ENCODE results near the gene SCRN3. TPM values are rescaled to one million over a fixed set of nuclear protein-coding genes. Genes with fewer than 3 reads are reported as not detected.

The SCRN3 gene
- total and polyA plus RNA-seq, 2 experiments from 2014 or later = 8.1 to 12.3 TPM

- TF ChIP-seq REST (IDR thresholded peaks at IDR 0.05; ENCODE audit: unreplicated experiment) = no peak
Observed at GRCh38 chr2:174438146-174438886, 42.8 kb downstream of the SCRN3 start (continued).

GRCh38 chr2:174439323-174439722 lies 43.8 kb downstream of the SCRN3 start:
- no peaks in the 10 kb centered on the region for H3K9me3 Mint-ChIP-seq
- Histone ChIP-seq H4K20me1 (replicated peaks; ENCODE audit: insufficient read depth) (no peaks in the 10 kb centered on the region), H3K4me3 (no peak overlapping the region), H3K27ac (ENCODE audit: low read depth) (no peak overlapping the region), H3K4me1 (ENCODE audit: insufficient read depth) (no peaks in the 10 kb centered on the region), H3K36me3 (ENCODE audit: insufficient read depth) (no peaks in the 10 kb centered on the region), H2AFZ (no peak overlapping the region), H3K4me2 (no peak overlapping the region), H3F3A (replicated peaks; ENCODE audit: low read depth) (no peaks in the 10 kb centered on the region), H3K27me3 (ENCODE audit: insufficient read depth) (no peaks in the 10 kb centered on the region), H3K79me2 (replicated peaks; ENCODE audit: insufficient read depth) (no peaks in the 10 kb centered on the region), H3K9me2 (ENCODE audit: insufficient read depth) (no peaks in the 10 kb centered on the region)
- no peak for DNase-seq (ENCODE audit: low spot score)
- no peaks in the 10 kb centered on the region for H3K36me3 Mint-ChIP-seq (ENCODE audit: low read depth)
- no peak overlapping the region for H3K27ac Mint-ChIP-seq
- TF ChIP-seq NANOG (IDR thresholded peaks at IDR 0.05; ENCODE audit: borderline replicate concordance) (no peak), ETS1 (IDR thresholded peaks at IDR 0.05) (no peak), EZH2 (IDR thresholded peaks at IDR 0.05; ENCODE audit: low read depth, unreplicated experiment) (no peak), ZNF331 (CRISPR knock-in tag; IDR thresholded peaks at IDR 0.05; ENCODE audit: low read depth) (no peak)
- no peak overlapping the region for H3K4me3 Mint-ChIP-seq
- peaks cover 4% of the 10 kb centered on the region for H3K4me1 Mint-ChIP-seq
- peaks cover 4% of the 10 kb centered on the region for H3K27me3 Mint-ChIP-seq (ENCODE audit: insufficient read depth, low read depth, poor library complexity)
- no peak for ATAC-seq

GRCh38 chr2:174439950-174440349 lies 44.4 kb downstream of the SCRN3 start:
- DNase-seq (ENCODE audit: low spot score) (no peak), ATAC-seq (no peak)
- Mint-ChIP-seq H3K9me3 (no peaks in the 10 kb centered on the region), H3K27me3 (ENCODE audit: insufficient read depth, low read depth, poor library complexity) (peaks cover 4% of the 10 kb centered on the region), H3K36me3 (ENCODE audit: low read depth) (no peaks in the 10 kb centered on the region), H3K4me3 (no peak overlapping the region), H3K4me1 (peaks cover 7% of the 10 kb centered on the region), H3K27ac (no peak overlapping the region)
- Histone ChIP-seq H3K79me2 (replicated peaks; ENCODE audit: insufficient read depth) (no peaks in the 10 kb centered on the region), H3K4me3 (no peak overlapping the region), H3K9me2 (ENCODE audit: insufficient read depth) (no peaks in the 10 kb centered on the region), H3K27ac (ENCODE audit: low read depth) (no peak overlapping the region), H3K4me1 (ENCODE audit: insufficient read depth) (no peaks in the 10 kb centered on the region), H3K36me3 (ENCODE audit: insufficient read depth) (no peaks in the 10 kb centered on the region), H3F3A (replicated peaks; ENCODE audit: low read depth) (no peaks in the 10 kb centered on the region), H3K27me3 (ENCODE audit: insufficient read depth) (no peaks in the 10 kb centered on the region), H2AFZ (no peak overlapping the region), H4K20me1 (replicated peaks; ENCODE audit: insufficient read depth) (no peaks in the 10 kb centered on the region), H3K4me2 (no peak overlapping the region)
- TF ChIP-seq POLR2AphosphoS5 (IDR thresholded peaks at IDR 0.05; ENCODE audit: low read depth) (no peak), ZNF462 (CRISPR knock-in tag; IDR thresholded peaks at IDR 0.05) (no peak), EZH2phosphoT487 (IDR thresholded peaks at IDR 0.05; ENCODE audit: unreplicated experiment) (no peak)
